OCI-LY7 (cell line): Measurements from ENCODE around the gene CRY2. TPM values are rescaled to one million over a fixed set of nuclear protein-coding genes. Genes with fewer than 3 reads are reported as not detected.

Experiments used
- BruUV-seq: library from RNA; stranded (reverse); fragments of 400-500 nt; replicated peaks from 2 replicates; lab custom pipeline; 2021; lab: Mats Ljungman, UMichigan
- CTCF ChIA-PET: fragments of 300-600 bp; sonication (Branson Sonifier 250); formaldehyde crosslinking; loops from one replicate; lab custom pipeline; 2022; ENCODE audit warnings: antibody characterized with exemption; ENCODE audit not compliant: unreplicated experiment; lab: Charles Lee
- POLR2A ChIA-PET: fragments of 300-600 bp; sonication (Branson Sonifier 250); formaldehyde crosslinking; loops from one replicate; lab custom pipeline; 2022; ENCODE audit warnings: antibody characterized with exemption; lab: Charles Lee
- DNase-seq: peaks from one replicate; pipeline ENCODE4 v3.0.0-alpha.2; 2015; ENCODE audit warnings: low spot score
- H2AFZ ChIP-seq: fragments of 200-600 bp; sonication (generic), shearing (Covaris generic); 2 replicates; pipeline ENCODE4 v1.6.1; 2014; ENCODE audit warnings: mild to moderate bottlenecking, antibody characterized with exemption, low read length, moderate library complexity
- H3K27ac ChIP-seq: fragments of 200-600 bp; sonication (generic); 2 replicates; pipeline ENCODE4 v1.5.1; 2014; ENCODE audit warnings: mixed run types, low read depth, mild to moderate bottlenecking, moderate library complexity, low read length, inconsistent platforms; ENCODE audit not compliant: poor library complexity, severe bottlenecking
- H3K36me3 ChIP-seq: fragments of 200-600 bp; sonication (generic); 2 replicates; pipeline ENCODE4 v1.6.1; 2014; ENCODE audit warnings: mild to moderate bottlenecking, antibody characterized with exemption, low read length, moderate library complexity, mixed read lengths; ENCODE audit not compliant: insufficient read depth
- H3K4me1 ChIP-seq: fragments of 200-600 bp; sonication (generic); 2 replicates; pipeline ENCODE4 v1.5.1; 2014; ENCODE audit warnings: mild to moderate bottlenecking, low read length; ENCODE audit not compliant: insufficient read depth, poor library complexity, severe bottlenecking
- H3K4me2 ChIP-seq: fragments of 200-600 bp; sonication (generic); 2 replicates; pipeline ENCODE4 v1.6.1; 2014; ENCODE audit warnings: mild to moderate bottlenecking, low read length
- H3K4me3 ChIP-seq: fragments of 200-600 bp; sonication (generic); 2 replicates; pipeline ENCODE4 v1.5.1; 2014; ENCODE audit warnings: mild to moderate bottlenecking, low read depth, low read length; ENCODE audit not compliant: poor library complexity, severe bottlenecking
- H3K79me2 ChIP-seq: fragments of 200-600 bp; sonication (generic); 2 replicates; pipeline ENCODE4 v1.6.1; 2016; ENCODE audit warnings: low read depth, mild to moderate bottlenecking, low read length, moderate library complexity, mixed read lengths; ENCODE audit not compliant: insufficient read depth
- H3K9me2 ChIP-seq: fragments of 200-600 bp; sonication (generic); 2 replicates; pipeline ENCODE4 v1.6.1; 2016; ENCODE audit warnings: mild to moderate bottlenecking, low read length, mixed read lengths; ENCODE audit not compliant: insufficient read depth
- H3K9me3 ChIP-seq: fragments of 200-600 bp; sonication (generic); 2 replicates; pipeline ENCODE4 v1.6.1; 2014; ENCODE audit warnings: mild to moderate bottlenecking, mixed run types, low read length, mixed read lengths
- H4K20me1 ChIP-seq: fragments of 200-600 bp; sonication (generic); 2 replicates; pipeline ENCODE4 v1.6.1; 2014; ENCODE audit warnings: mild to moderate bottlenecking, antibody characterized with exemption, low read length, moderate library complexity, mixed read lengths; ENCODE audit not compliant: insufficient read depth
- CTCF ChIP-seq: fragments of 200-600 bp; sonication (generic); conservative IDR thresholded peaks from 2 replicates; pipeline ENCODE4 v1.5.1; 2014; ENCODE audit warnings: mild to moderate bottlenecking, antibody characterized with exemption, low read length, moderate library complexity, mixed read lengths
- EZH2phosphoT487 ChIP-seq: fragments of 200-600 bp; sonication (generic); IDR thresholded peaks from 2 replicates; pipeline ENCODE4 v1.6.1; 2018; ENCODE audit warnings: low read depth, borderline replicate concordance, mild to moderate bottlenecking, mixed run types, antibody characterized with exemption, low read length, moderate library complexity, mixed read lengths
- intact Hi-C: fragments of 100-400 bp; cut with micrococcal nuclease; formaldehyde crosslinking; loops from one replicate; pipeline ENCODE4 v1.10.0; 2022; ENCODE audit not compliant: unreplicated experiment
- total RNA-seq, 2 experiments: library from RNA; depleted of rRNA in 1 of 2; stranded (reverse); fragments of >200 nt in 1 of 2; shearing (Covaris generic) in 1 of 2; gene quantifications; 2 replicates each; pipeline ENCODE4 v1.2.3, GENCODE V29; 2014 to 2022

The CRY2 gene
- total RNA-seq, 2 experiments from 2014 or later = 19.2 to 24.6 TPM

- Histone ChIP-seq H3K9me3 (no peaks in the 10 kb centered on the region), H3K79me2 (no peaks in the 10 kb centered on the region), H3K9me2 (no peaks in the 10 kb centered on the region), H3K4me2 (no peak overlapping the region), H3K4me1 (peaks cover 13% of the 10 kb centered on the region), H3K36me3 (no peaks in the 10 kb centered on the region), H2AFZ (no peak overlapping the region), H3K27ac (no peak overlapping the region), H4K20me1 (no peaks in the 10 kb centered on the region), H3K4me3 (no peak overlapping the region)
- CTCF ChIA-PET = no interaction called here
- TF ChIP-seq CTCF (no peak), EZH2phosphoT487 (no peak)
- BruUV-seq = no TSS peak
- intact Hi-C loops = no loop called here
- POLR2A ChIA-PET = interaction anchor here (1.1 kb wide), 1 partner anchor 55 kb away, joined by 4 read pairs; no protein-coding TSS in a partner anchor
- no peak for DNase-seq
Observed at GRCh38 chr11:45895553-45896259, 48.4 kb downstream of the CRY2 start.

- CTCF ChIA-PET = no interaction called here
- Histone ChIP-seq H4K20me1 (no peaks in the 10 kb centered on the region), H3K4me1 (peaks cover 13% of the 10 kb centered on the region), H3K4me2 (no peak overlapping the region), H3K9me3 (no peaks in the 10 kb centered on the region), H2AFZ (no peak overlapping the region), H3K36me3 (no peaks in the 10 kb centered on the region), H3K9me2 (no peaks in the 10 kb centered on the region), H3K79me2 (no peaks in the 10 kb centered on the region), H3K4me3 (no peak overlapping the region), H3K27ac (no peak overlapping the region)
- intact Hi-C loops = no loop called here
- TF ChIP-seq EZH2phosphoT487 (no peak), CTCF (no peak)
- no TSS peak for BruUV-seq
- POLR2A ChIA-PET = no interaction called here
- no peak for DNase-seq
Observed at GRCh38 chr11:45896422-45896984, 49.2 kb downstream of the CRY2 start.

- no peak overlapping the region for H3K27ac ChIP-seq
- no peak overlapping the region for H3K4me3 ChIP-seq
- H2AFZ ChIP-seq = no peak overlapping the region
- DNase-seq = no peak
- no peaks in the 10 kb centered on the region for H4K20me1 ChIP-seq
- no peaks in the 10 kb centered on the region for H3K9me2 ChIP-seq
- ChIA-PET CTCF (no interaction called here), POLR2A (no interaction called here)
- no peaks in the 10 kb centered on the region for H3K36me3 ChIP-seq
- no peaks in the 10 kb centered on the region for H3K9me3 ChIP-seq
- H3K4me2 ChIP-seq = no peak overlapping the region
- H3K79me2 ChIP-seq = no peaks in the 10 kb centered on the region
- intact Hi-C loops = no loop called here
- TF ChIP-seq EZH2phosphoT487 (no peak), CTCF (no peak)
- peaks cover 13% of the 10 kb centered on the region for H3K4me1 ChIP-seq
- no TSS peak for BruUV-seq
Observed at GRCh38 chr11:45897556-45897955, 50.3 kb downstream of the CRY2 start.
